CD4-positive, alpha-beta T cell treated with Interleukin-15 for 4 hours (primary cell): ENCODE data around the gene CLIC1.

Experiments
- DNase-seq: peaks from one replicate; pipeline ENCODE4 v3.0.0-alpha.2; 2020; ENCODE audit warnings: low spot score

Gene CLIC1

DNA sequence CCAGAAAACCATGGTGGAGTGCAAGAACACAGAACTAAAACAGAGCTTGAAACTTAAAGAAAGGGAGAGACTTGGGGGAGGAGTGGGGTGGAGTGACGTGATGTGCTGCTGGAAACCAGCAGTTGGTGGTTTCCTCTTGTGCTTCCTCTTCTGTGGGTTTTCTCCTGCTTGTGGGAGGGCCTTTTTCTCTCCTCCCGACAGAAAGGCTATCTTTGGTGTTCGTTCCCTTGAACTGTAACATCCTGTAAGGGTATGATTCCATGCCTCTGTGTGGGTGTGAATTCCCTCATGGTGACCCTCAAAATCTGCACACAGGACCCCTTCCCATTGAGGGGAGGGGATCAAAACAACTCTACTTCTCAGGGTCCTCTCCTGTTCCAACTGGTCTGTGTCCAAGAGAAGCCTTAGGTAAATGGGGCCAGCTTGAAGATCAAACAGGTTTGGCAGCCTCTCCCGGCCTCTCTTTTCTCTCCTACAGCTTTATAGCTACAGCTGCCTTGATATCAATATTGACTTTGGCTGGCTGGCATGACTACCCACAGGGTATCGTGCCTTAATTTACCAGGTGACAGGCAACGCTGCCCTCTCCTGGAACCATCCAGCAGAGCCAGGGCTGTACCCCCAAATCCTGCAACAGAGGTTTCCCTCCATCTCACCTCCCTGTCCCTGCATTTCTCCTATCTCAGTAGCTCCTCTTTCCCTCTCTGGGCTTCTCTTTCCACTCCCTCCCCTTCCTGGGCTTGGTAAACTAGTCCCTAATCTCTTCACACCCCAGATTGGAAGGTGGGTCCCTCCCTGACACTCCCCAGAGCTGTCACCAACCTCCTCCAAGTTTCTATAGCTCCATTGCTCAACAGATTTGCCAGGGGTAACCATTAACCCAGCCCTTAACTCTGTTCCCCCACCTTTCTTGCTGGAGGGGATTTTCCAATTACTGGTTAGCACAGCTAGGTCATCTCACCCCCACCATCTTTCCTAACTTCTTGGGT, 2.0 kb upstream of the CLIC1 start:
- DNase-seq = peak; percentile 66

DNA sequence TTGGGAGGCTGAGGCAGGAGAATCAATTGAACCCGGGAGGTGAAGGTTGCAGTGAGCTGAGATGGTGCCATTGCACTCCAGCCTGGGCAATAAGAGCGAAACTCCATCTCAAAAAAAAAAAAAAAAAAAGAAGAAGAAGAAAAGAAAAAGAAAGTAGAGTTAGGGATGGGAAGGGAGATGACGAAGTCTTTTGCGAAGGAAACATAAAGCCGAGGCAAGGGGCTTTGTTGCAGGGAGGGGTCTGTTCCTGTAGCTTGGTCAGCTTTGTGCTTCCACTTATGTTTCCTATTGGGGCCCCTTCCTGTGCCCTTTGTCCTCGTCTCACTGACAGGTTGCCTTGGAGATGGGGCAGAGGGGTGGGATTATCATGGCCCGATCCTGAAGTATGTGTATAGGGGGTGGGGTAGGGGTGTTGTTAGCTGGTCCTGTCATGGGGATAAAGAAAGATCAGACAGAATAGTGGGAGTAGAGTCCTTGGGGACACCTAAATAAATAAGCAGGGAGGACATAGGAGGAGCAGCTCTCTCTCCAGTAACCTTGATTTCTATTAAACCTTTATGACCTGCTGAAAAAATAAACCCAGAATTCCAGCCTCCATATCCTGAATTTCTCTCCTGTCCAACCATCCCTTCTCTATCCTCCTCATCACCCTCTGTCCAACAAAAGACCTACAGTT, 1.1 kb upstream of the CLIC1 start:
- DNase-seq = no peak

DNA sequence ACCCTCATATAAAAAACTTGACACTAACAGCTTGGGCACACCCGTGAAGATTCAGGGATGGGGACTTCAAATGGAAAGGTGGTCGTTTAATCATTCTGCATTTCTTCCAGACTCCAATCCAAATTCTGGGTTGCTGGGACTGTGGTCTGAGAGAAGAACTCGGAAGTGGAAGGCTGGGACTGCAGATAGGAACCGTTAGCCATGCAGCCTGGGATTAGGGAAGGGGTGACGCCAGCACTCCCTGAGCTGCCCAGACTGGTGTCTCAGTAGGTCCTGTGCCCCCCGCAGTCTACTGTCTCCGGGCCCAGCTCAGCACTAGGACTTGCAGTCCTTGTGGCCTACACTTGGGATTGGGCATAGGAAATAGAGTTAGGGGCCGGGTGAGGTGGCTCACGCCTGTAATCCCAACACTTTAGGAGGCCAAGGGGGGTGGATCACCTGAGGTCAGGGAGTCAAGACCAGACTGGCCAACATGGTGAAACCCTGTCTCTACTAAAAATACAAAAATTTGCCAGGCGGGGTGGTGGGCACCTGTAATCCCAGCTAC, 511 bp upstream of the CLIC1 start:
- DNase-seq = no peak

DNA sequence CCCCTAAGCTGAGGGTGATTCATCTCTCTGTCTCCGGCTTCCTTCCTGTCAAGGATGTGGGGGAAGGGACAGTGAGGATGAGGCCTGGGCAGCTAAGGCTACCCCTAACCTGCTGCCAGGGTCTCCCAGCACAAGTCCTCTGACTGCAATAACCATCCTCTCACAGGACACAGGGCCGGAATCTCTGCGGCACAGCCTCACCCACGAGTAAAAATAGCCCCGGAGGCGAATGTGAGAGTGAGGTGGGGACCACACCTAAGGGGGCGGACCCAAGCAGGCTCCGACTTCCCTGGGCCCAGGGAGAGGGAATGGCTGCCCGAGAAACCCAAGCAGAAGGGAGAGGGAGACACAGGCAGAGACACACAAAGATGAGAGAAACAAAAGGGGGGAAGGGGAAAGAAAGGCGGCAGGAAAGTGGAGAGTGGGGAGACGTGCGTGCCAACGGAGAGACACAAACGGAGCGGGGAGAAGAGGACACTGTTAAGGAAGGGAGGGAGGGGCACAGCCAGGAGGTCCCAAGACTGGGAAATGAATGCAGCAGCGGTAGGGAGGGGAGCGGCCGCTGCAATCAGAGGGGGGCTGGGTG, 1.4 kb downstream of the CLIC1 start:
- DNase-seq = peak; percentile 78

DNA sequence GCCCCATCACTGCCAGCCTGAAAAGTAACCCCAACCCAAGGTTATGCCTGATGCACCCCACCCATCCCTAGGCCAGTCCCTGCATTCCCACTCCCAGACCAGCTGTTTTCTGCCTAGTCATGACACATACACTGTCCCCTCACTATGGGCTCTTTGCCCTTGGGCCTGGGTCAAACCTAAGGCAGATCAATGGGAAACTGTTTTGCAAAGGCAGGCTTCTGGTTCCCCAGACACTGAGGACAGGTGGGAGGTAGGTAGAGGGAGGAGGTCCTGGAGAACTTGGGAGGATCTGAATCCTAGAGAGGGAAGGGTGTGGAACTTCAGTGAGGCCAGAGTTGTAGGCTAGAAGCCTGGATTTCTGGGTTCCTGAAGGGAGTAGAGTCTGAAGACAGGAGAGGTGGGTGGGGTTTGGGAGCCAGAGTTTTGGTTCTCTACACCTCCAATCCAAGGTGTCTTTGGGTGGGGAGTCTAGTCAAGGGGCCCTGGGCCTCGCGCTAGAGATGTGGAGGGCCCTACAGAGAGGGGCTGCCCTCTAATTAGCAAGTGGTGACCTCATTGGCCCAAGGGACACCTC, 2.0 kb downstream of the CLIC1 start:
- DNase-seq = no peak

- DNase-seq = no peak
Measured at GRCh38 chr6:31733734-31734133, 2.6 kb downstream of the CLIC1 start.

DNA sequence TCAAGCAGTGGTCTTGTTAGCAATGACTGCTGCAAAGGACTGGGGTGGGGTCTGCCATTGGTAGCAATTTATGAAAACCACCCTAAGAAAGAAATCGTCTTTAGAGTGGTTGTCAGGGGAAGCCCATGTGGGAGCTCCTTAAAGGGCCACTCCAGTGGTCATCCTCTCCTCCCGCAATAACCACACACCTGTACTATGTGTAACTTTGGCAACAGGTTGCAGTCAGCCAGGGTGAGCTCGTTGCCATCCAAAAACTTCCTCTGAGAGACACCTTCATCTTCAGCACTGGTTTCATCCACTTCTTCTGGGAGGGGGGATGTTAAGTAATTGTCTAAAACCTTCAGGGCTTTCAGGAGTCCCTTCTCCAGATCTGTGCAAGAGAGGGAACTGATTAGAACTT, 4.3 kb downstream of the CLIC1 start:
- no peak for DNase-seq

GRCh38 chr6:31730631-31731086, 5.7 kb downstream of the CLIC1 start:
- DNase-seq = no peak

DNA sequence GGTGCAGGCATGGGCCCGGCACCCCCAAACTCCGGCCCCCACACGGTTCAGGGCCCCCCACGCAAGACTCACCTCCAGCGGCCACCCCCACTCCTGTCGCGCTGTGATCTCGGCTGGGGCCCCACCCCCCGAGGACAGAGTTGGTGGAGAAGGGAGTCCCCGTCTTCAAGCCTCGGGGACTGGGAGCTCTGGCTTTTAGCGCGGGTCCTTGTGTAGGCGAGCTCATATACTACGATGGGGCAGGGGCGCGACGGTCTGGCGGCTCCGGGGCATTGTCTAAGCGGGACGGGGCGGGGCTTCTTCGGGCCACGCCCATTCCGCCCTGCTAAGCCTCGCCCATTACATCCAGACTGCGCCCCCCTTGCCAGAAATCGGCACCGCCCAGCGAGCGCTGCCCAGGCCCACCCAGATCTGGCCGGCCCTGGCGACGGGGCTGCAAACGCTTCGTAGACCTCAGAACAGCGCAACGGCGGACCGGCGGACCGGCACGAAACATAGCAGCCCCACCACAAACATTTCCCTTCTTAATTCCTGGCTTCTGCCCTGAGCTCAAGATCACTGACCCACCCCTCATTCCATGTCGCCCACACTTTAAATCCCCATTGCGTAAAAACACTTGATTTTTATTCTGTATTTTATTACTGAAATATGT, 6.2 kb downstream of the CLIC1 start:
- peak; percentile 58 for DNase-seq

DNA sequence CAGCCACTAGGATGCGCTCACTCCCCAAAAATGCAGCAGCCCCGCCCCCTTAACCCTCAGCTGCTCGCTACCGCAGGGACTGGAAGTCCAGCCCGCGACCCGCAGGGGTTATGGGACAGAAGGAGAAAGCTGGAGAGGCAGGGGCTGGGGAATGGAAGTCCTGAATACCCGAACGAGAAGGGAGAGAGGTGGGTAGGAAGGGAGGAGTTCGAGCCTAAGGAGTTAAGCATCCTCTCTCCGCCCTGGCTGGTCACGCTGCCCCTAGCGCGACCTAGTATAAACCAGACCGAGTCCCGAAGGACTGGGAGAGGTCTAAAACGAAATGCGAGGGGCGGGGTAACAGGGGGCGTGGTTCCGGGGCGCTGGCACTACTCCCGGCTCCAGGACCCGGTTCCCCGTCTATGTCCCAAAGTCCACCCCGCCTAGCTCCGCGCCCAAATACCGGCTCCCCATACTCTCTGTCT, 6.8 kb downstream of the CLIC1 start:
- peak; percentile 80 for DNase-seq

DNA sequence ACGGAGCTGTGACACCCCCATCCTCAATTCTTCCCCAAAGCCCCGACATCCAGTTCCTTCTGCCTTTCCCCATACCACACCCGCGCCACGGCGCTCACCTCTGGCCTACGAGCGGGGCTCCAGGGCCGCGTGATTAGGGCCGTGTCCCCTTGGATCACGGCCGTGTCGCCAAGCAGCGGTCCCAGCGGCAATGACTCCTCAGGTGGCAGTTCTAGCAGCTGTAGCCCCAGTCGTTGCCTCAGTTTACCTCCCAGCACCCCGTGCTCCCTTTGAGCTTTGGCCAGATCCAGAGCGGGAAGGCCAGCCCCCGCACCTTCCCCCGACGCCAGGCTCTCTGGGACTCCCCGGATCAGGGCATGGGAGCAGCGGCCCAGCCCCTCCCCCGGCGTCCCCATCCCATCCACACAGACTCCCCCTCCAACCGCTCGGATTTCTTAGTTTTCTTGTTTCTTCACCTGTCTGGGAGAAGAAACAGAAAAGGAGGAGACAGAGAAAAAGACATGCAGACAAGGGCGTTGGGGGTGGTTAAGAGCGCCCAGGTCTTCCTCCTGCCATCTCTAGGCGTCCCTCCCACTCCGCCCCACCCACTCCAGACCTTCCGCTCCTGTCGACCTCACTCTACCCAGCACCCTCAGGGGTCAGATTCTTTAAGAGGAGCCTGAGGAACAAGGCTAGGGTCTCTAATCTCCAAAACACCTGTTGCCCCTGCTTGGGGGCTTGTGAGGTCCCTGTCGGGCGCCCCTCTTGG, 7.4 kb downstream of the CLIC1 start, which contains the start of gene DDAH2:
TSS of gene DDAH2 (minus strand) at position 533 of the 748 bp plus-strand sequence. CDS start at position 395, 138 bp downstream.
- DNase-seq = no peak

GRCh38 chr6:31727717-31728671, 8.3 kb downstream of the CLIC1 start:
- DNase-seq = no peak

- DNase-seq = no peak
Measured at GRCh38 chr6:31727034-31727716, 9.2 kb downstream of the CLIC1 start.

GRCh38 chr6:31725502-31726350, 10.6 kb downstream of the CLIC1 start:
- no peak for DNase-seq

DNA sequence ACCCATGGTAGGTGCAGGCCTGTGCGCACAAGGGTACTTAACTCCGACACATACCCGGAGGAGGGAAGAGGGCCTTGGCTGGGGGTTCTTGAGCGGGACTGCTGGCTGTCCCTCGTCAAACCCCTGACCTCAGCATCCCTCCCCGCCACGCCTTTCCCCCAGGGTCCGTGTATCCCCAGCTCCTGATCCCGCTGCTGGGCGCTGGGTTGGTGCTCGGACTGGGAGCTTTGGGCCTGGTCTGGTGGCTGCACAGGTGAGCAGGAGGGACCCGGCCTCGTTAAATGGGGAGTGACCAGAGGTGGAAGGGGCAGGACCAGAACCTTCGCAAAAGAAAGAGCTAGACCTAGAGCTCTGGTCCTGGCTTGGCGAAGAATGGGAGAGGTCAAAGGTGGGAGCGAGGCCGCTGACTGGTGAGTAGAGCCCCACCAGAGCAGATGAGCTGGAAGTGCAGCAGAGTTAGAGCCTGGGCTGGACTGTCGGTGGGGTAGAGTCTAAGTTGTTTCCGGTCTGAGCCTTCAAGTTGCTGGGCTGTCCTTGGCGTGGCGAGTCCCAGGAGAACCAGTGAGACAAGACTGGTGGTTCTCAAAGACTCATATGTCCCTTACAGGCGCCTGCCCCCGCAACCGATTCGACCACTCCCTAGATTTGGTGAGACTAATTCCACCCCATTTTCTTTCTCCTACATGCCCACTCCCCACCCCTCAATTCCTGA, 12.2 kb downstream of the CLIC1 start:
- DNase-seq = no peak

- no peak for DNase-seq
Measured at GRCh38 chr6:31723245-31723979, 12.9 kb downstream of the CLIC1 start, which contains the start of gene MPIG6B. Gene MPIG6B (plus strand): TSS chr6:31723373. CDS start chr6:31723384, 11 bp downstream.
